ENCODE results near the gene CLUH.

GRCh38 chr17:2700491-2701141 lies 10.9 kb downstream of the CLUH start:
- TF ChIP-seq MAX (IDR thresholded peaks at IDR 0.05; ENCODE audit: low read depth, low read length) = no peak
- no peak for TF ChIP-seq POLR2A (IDR thresholded peaks at IDR 0.05; ENCODE audit: extremely low read depth, insufficient read length)
- no peak for TF ChIP-seq CTCF (IDR thresholded peaks at IDR 0.05; ENCODE audit: low read depth, low read length)

Data from NB4 (cell line).